Hematopoietic multipotent progenitor cell treated with erythropoietin and hydrocortisone succinate and interleukin-3 and kit ligand, for 15 days (in vitro differentiated cells): ENCODE measurements around the gene MRPL32.
"Not testable (repeated sequence)": the region's sequence is repeated elsewhere in the genome, so short reads cannot be mapped to it uniquely, and the experiment has no call there.

Experiments used
- DNase-seq: peaks from one replicate; pipeline ENCODE4 v3.0.0-alpha.2; 2015; ENCODE audit warnings: low spot score

The MRPL32 gene

DNA sequence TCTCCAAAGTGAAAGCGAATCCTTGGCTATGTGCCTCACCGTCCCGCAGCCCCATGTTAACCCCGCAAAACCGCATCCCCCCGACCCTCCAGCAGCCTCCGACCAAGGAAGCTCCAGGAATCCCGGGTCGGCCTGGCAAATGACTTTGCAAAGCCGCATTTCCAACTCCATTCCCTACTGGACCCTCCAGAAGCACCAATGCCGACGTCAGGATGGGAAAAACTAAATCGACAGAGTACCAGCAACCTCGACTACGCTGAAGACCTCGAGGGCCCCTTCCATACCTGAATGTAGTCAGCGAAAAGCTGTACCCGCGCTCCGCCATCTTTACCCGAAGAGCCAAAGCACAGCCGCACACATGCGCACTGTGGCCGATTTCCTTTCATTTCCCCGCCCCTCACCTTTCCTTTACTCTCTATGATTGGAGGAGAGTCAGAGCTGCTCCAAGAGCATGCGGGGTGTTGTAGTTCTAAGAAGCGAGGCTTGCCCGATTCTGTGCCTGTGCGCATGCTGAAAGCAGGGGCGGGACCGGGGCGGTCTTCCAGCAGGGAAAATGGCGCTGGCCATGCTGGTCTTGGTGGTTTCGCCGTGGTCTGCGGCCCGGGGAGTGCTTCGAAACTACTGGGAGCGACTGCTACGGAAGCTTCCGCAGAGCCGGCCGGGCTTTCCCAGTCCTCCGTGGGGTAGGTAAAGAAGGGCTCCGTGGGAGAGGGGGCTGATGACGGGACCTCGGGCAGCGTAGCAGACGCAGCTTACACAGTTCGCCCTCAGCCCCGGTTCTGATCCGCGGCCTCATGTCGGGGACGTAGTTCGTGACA, at the start of gene MRPL32, which contains the start of gene PSMA2:
Gene MRPL32, plus strand, starts transcription at position 543 of the 818 bp plus-strand sequence. Its CDS starts 11 bp downstream, at position 554.
Gene PSMA2, minus strand, starts transcription at position 341 of the 818 bp plus-strand sequence. Its CDS starts 16 bp downstream, at position 325.
- DNase-seq: peak; percentile 99

DNA sequence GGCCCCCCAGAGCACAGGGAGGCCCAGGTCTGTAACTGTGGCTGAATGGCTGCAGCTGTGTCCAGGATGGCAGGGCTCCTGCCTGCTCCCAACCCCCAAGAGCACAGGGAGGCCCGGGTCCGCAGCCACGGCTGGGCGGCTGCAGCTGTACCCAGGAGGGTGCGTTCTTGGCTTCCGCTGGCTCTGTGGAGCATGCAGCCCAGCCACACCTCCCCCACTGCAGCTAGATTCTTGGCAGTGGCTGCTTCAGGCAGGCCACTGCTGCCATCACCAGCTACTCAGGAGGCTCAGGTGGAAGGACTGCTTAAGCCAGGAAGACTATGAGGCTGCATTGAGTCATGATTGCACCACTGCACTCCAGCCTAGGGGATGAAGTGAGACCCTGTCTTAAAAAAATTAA, 48.2 kb upstream of the MRPL32 start:
- DNase-seq: no peak

DNA sequence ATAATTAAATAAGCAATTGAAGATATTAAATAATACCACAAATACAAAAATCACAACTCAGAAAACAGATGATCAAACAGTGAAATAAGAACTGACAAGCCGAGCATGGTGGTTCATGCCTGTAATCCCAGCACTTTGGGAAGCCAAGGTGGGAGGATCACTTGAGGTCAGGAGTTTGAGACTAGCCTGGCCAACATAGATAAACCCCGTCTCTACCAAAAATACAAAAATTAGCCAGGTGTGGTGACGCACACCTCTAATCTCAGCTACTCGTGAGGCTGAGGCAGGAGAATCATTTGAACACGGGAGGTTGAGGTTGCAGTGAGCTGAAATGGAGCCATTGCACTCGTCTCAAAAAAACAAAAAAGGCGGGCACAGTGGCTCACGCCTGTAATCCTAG, 47.0 kb upstream of the MRPL32 start:
- not testable (repeated sequence) for DNase-seq

DNA sequence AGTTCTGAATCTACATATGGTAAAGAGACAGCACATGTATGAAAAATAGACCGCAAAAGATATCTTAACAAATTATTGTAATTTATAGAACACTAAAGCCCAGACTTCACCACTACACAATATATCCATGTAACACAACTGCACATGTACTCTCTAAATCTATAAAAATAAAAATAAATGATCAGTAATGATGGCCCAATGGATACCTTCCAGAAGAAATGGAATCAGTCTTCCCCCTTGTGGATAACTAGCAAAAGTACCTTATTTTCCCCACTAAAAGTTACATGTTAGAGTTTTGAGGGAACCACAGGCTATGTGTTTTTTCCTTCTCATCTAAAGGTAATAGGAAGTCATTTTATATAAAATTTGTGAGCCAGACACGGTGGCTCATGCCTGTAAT, 46.0 kb upstream of the MRPL32 start:
- DNase-seq: no peak

DNA sequence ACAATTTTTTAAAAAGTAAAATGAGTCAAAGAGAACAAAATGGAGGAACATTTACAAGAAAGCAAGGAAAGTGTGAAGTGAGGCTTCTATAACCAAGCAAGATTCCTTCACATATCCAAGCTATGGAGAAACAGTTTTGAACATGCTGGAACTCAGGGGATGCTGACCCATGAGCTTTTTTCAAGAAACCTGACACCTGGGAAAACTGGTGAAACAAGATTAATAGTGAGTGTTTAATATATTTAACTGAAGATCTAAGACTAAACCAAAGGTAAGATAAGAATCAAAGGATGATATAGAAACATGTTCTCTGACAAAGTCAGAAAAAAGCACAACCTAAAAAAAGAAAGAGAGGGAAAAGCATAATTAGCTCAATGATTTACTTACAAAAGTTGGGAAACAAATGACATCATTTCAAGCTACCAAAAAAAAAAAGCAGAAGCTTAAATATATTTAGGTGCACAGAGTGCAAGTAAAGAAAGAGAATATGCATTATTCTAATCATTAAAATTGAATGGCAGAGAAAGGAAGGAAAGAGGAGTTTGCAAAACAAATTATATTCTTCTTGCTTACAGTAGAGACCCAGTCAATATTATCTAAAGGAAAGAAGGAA, 45.2 kb upstream of the MRPL32 start:
- no peak for DNase-seq

DNA sequence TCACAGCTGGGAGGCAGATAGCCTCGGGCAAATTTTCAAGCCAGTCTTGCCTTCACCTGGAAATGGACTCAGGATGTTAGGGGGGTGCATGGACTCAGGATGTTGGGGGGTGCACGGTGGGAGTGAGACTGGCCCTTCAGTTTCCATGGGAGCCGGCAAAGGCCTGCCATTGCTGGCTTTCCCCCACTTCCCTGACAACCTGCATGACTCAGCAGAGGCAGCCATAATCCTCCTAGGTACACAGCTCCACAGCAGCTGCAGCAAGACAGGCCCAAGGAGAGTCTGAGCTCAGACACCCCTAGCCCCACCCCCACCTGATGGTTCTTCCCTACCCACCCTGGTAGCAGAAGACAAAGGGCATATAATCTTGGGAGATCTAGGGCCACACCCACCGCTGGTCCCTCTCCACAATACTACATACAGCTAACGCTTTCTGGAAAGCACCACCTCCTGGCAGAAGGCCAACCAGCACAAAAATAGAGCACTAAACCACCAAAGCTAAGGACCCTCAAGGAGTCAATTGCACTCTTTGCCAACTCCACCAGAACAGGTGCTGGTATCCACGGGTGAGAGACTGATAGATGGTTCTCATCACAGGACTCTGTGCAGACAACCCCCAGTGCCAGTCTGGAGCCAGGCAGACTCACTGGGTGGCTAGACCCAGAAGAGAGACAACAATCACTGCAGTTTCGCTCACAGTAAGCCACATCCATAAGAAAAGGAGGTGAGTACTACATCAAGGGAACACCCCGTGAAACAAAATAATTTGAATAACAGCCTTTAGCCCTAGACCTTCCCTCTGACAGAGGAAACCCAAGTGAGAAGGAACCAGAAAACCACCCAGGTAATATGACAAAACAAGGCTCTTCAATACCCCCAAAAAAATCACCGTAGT, 38.6 kb upstream of the MRPL32 start:
- no peak for DNase-seq

DNA sequence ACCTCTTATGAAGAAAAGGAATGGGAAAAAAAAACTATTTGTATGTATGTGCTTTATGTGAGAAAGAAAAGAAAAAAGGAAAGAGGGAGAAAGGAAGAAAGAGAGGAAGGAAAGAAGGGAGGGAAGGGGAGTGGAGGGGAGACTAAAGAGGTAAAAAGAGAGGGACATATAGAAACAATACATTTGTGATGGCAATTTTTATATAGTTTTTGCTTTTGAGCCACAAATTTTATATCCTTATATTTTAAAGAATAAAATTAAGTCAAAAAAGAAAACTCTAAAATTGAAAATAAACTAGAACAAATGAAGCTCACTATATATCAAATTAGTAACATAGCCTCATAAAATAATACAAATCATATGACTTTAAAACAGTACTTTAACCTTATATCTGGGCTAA, 31.3 kb upstream of the MRPL32 start:
- no peak for DNase-seq

DNA sequence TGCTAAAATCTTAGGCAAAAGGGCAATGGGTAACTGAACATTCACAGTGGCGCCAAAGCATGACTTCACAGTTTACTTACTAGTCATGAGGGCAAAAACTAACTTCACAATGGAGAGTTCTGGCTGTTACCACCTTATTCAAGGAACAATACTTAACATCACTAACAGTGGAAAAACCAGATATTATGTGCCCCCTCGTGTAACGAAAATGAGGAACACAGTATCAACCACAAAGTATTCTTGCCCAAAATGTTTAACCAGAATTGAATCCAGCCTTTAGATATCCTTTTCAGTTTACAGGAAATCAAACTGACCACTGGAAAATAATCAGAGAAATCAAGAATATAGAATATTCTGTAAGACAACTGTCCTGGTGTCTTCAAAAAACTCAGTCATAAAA, 29.8 kb upstream of the MRPL32 start:
- DNase-seq: no peak

DNA sequence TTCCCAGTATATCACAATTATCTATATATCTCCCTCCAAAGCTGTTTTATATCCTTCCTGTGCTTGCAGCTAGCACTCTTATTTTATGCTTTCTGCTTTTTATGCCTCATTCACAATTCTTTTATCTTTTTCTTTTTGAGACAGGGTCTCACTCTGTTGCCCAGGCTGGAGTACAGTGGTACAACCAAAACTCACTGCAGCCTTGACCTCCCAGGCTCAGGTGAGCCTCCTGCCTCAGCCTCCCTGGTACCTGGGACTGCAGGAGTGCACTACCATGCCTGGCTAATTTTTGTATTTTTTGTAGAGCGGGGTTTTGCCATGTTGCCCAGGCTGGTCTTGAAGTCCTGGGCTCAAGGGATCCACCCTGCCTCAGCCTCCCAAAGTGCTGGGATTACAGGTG, 26.0 kb upstream of the MRPL32 start:
- DNase-seq: no peak

DNA sequence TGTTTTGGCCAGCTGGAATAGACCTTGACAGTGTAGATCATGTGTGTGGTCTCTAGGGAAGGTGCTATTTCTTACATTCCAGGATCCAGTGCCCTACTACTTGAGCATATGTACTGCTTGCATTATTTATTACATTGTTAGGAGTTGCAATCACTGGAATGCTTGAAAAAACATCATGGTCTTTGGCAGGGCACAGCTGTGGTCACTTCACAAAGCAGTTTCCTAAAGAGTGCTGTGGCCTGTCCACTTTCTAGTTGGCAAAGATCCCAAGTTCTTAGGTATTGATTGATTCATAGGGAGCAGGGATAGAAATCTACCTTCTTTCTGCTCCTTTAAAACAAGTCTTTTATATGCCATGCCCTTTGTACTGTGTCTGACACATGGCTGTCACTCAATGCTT, 24.9 kb upstream of the MRPL32 start:
- no peak for DNase-seq

DNA sequence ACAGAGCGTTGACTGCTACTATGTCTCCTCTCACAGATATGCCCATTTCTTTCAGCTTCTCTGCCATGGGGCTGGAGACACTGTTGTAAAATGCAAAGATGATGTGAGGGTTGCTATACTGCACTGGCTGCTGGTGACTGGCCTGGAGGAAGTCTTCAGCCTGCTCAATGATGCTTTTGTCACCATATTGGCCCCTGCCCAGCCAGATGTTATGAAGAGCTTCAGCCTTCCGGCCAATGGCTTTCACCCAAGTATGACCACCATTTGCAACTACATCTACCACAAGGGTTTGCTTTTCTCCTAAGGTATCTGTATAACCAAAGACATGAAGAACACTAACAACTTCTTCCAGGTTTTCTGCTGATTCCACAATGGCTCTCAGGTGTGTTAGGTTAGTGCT, 21.9 kb upstream of the MRPL32 start:
- DNase-seq: no peak

DNA sequence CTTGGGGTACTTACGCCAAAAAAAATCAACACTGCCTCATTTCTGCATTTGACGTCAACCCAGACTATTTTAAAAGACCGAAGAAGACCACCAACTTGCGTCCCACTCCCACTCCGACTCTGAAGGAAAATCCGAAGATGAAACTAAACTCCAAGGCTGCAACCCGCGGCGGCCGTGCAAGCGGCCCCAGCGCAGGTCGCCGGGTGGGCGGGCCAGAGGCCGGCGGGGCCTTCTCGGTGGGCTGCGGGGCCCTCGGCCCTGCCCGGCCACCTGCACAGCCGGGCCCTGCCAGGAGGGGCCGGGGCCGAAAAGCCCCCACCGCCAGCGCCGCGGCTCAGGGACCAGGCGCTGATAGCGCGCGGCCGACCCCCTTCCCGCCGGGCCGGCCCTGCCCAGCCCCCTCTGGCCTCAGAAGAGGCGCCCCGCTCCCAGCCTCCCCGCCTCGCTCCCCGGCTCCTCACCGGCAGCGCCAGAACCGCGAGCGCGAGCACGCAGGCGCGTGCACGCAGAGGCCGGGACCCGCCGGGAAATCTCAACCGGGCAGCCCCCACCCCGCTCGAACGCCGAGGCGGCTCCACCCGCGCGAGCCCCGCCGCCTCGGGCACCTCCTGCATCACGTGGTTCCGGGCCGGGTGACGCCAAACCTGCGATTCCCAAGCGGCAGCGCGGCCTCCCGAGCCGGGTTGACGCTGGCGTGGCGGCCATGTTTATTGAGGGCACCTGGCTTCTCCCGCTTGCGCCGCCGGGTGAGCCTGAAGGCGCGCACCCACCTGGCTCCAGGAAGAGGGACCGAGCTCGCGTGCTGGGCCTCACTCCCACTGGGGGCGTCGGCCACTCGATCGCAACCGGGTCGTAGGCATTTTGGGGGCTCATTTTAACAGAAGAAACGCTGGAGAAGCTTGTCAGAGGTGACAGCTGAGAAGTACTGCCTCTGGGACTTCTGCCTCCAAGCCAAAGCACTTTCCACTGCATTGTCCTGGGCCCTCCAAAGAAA, 20.4 kb upstream of the MRPL32 start, which contains the start of gene C7orf25:
Gene C7orf25, minus strand, starts transcription at position 617 of the 994 bp plus-strand sequence. CDS start 1,170 bp downstream, outside the sequence.
- peak; percentile 90 for DNase-seq

DNA sequence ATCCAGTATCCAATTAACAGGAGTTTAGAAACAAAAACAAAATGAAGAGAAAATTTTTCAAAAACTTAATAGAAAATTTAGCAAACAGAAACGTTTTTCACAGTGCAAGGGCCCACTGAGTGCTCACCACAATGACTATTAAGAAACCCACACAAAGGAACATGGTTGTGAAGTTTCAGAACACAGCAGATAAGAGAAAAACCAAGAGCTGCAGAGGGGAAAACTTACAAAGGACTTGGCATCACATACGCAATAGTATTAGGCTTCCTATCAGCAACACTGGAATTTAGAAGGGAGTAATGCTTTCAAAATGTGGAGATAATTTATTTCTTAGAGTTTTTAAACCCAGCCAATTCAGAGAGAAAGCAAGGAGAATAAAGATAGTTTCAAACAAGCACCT, 18.6 kb upstream of the MRPL32 start:
- no peak for DNase-seq

DNA sequence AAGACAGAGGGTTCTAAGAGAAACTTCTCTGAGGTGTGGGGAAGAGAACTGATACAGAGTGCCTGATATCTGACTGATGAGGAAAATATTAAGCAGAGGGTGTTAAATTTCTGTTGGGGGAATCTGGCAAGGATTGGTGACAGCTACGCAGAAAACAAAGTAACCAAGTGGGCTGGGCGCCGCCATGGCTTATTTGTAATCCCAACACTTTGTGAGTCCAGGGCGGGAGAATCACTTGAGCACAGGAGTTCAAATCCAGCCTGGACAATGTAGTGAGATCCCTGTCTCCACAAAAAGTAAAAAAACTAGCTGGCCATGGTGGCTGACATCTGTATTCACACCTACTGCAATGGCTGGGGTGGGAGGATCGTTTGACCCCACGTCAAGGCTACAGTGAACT, 18.2 kb upstream of the MRPL32 start:
- no peak for DNase-seq

DNA sequence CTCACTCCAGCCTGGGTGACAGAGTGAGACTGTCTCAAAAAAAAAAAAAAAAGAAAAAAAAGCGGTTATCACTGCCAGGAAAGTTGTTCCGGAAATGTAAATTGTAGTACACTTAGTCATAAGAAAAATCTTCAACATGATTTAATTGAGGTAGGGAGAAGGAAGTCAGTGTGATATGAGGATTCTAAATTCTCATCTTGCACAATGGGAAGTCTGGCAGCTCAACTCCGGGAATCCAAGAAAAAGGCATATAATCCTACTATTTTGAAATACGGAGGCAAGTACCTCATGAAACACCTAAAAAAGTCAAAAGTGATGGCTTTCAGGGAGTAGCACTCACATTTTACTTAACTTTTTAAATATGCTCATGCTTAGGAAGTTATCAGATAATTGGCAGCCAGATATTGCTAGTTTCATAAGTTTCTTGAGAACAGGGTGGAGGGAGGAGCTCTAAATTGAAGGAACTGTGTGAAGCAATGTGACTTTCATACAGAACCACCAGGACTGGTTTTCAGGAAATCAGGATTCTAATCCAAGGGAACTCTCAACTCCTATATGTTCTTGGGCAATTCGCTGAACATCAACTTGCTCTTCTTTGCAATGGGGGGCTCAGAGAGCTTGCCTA, 17.6 kb upstream of the MRPL32 start:
- DNase-seq: no peak

DNA sequence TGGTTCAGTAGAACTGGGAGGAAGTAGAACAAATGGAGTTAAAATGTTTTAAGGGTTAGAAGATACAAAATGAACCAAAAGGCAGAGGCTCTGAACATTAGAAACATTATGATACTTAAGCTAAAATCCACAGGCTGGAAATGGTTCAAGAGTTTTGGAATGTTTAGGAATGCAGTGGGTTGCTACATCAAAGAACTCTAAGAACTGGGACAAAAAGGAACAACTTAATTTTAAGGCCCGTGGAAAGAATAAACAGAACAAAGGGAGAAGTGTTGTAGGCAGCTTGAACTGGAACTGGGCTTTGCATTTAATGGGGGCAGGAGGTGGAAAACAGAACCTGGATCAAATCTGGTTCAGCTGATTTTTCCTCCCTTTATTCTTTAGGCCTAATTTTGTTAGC, 16.8 kb upstream of the MRPL32 start:
- DNase-seq: no peak

DNA sequence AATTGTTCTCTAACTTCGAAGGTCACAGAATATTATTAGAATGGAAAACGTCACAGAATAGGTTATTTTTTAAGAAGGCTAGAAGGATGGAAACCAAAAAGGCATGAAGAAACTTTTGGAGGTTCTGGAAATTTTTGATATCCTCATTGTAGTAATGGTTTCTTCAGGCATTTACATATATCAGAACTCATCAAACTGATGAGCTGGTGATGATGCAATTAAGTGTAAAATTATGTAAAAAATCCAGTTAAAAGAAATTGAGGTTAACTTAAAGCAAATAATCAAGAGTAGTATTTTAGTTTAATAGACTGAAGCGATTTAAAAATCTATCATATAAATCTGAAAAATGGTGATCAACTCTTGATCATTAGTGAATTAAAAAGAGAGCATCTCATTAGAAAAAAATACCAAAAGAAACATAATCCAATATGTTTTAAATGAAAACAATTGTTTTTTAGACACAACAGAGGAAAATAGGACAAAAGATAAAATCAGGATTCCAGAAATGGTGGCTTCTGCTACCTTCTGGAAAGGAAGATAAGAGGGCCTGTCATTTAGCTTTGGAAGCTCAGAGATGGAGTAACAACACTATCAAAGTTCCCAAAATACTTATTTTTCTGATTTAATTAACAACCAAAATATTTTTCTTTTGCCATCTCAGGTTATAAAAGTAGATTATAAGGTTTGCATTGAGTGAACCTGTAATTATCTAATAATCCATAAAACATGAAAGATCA, 10.0 kb upstream of the MRPL32 start:
- no peak for DNase-seq

DNA sequence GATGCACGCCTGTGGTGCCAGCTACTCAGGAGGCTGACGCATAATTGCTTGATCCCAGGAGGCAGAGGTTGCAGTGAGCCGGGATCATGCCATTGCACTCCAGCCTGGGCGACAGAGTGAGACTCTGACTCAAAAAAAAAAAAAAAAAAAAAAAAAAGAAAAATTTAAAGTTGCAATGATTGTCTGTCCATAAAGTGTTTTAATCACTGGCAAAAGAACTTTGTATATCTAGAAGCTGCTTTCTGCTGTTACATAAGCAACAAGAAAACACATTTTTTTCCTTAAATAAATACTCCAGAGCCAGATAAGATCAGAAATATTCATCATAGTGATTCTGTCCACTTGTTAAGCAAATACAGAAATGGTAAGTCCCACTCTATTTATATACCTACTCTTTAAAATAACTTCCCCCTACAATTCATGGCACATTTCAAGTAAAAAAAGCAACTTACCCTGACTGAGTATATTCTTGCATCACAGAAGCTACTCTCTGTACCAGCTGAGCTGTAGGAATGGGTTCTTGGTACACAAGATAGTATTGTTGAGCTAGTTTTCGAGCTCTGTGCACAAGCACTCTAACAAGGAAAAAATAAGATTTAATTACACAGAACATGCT, 7.8 kb upstream of the MRPL32 start:
- no peak for DNase-seq

DNA sequence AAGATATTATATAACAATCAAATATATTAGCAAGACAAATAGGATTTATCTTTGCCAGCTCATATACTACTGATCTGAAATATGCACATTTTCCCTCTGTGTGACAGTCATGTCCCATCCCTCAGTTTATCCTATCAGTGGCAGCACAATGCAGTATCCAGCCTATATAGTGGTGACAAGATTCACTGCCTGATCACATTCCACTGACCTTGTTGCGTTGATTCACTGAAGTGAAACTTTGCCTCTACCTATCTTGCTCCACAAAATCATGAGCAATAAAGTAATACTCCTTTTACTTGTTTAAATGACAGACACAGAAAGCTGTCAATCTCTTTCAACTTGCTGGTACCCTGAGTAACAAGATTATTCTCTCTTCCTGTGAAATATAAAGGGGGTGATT, 6.5 kb upstream of the MRPL32 start:
- no peak for DNase-seq

DNA sequence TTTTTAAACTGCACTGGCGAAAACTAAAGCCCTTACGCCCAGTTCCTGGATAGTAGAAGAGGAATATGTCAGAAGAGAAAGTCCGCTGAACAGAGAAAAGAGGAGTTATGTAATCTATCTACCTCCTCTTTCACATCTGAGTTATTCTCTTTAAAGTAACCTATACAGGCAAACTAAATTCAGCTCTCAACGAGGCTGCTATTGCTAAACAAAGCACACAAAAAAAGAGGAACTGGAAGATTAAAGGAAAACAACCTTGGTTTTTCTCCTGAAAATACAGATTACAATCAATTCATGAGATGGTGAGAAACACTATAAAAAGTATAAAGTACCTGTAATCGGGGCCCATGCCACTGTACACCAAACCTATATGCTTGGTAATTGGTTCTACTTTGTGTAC, 6.0 kb upstream of the MRPL32 start:
- DNase-seq: no peak
